KMS-11 (cell line): ENCODE data around the gene LGALS16.

Source experiments
- H2AFZ ChIP-seq: fragments of 200-600 bp; sonication (generic); 2 replicates; pipeline ENCODE4 v1.6.1; 2016; ENCODE audit warnings: antibody characterized with exemption, mixed run types, low read depth
- H3K27ac ChIP-seq: fragments of 200-600 bp; sonication (generic); 2 replicates; pipeline ENCODE4 v1.6.1; 2016; ENCODE audit warnings: mild to moderate bottlenecking, mixed run types
- H3K27me3 ChIP-seq: fragments of 200-600 bp; sonication (generic); 2 replicates; pipeline ENCODE4 v1.6.1; 2017; ENCODE audit warnings: mild to moderate bottlenecking, low read depth, mixed run types, moderate library complexity; ENCODE audit not compliant: insufficient read depth
- H3K36me3 ChIP-seq: fragments of 200-600 bp; sonication (generic); 2 replicates; pipeline ENCODE4 v1.6.1; 2017; ENCODE audit warnings: mild to moderate bottlenecking, mixed run types; ENCODE audit not compliant: insufficient read depth
- H3K4me1 ChIP-seq: fragments of 200-600 bp; sonication (generic); 2 replicates; pipeline ENCODE4 v1.6.1; 2016; ENCODE audit warnings: mild to moderate bottlenecking, low read depth, mixed run types; ENCODE audit not compliant: poor library complexity, severe bottlenecking
- H3K4me2 ChIP-seq: fragments of 200-600 bp; sonication (generic); 2 replicates; pipeline ENCODE4 v1.7.0; 2016; ENCODE audit warnings: mild to moderate bottlenecking, mixed run types
- H3K4me3 ChIP-seq: fragments of 200-600 bp; sonication (generic); IDR thresholded peaks from 2 replicates; pipeline ENCODE4 v1.6.1; 2017; ENCODE audit warnings: low read depth, low read length, mixed read lengths; ENCODE audit not compliant: insufficient read depth
- H3K79me2 ChIP-seq: fragments of 200-600 bp; sonication (generic); 2 replicates; pipeline ENCODE4 v1.6.1; 2016; ENCODE audit warnings: low read depth, mixed run types; ENCODE audit not compliant: insufficient read depth
- H3K9ac ChIP-seq: fragments of 200-600 bp; sonication (generic); 2 replicates; pipeline ENCODE4 v1.6.1; 2016; ENCODE audit warnings: mild to moderate bottlenecking, mixed run types
- H4K20me1 ChIP-seq: fragments of 200-600 bp; sonication (generic); 2 replicates; pipeline ENCODE4 v1.6.1; 2016; ENCODE audit warnings: mild to moderate bottlenecking, mixed run types; ENCODE audit not compliant: insufficient read depth
- CTCF ChIP-seq: fragments of 200-600 bp; sonication (generic); conservative IDR thresholded peaks from 2 replicates; pipeline ENCODE4 v1.6.1; 2017; ENCODE audit warnings: low read depth, mild to moderate bottlenecking, antibody characterized with exemption, low read length, moderate library complexity, mixed read lengths

Gene LGALS16

GRCh38 chr19:39708594-39708993 lies 52.9 kb downstream of the LGALS16 start:
- no peak overlapping the region for H3K4me2 ChIP-seq
- H3K36me3 ChIP-seq: no peaks in the 10 kb centered on the region
- peaks cover 17% of the 10 kb centered on the region for H3K4me1 ChIP-seq
- no peak overlapping the region for H3K4me3 ChIP-seq
- no peak overlapping the region for H3K27ac ChIP-seq
- H3K79me2 ChIP-seq: no peaks in the 10 kb centered on the region
- H4K20me1 ChIP-seq: no peaks in the 10 kb centered on the region
- no peaks in the 10 kb centered on the region for H3K27me3 ChIP-seq
- no peak overlapping the region for H3K9ac ChIP-seq
- no peak for TF ChIP-seq CTCF
- no peak overlapping the region for H2AFZ ChIP-seq

GRCh38 chr19:39709026-39709872 lies 53.5 kb downstream of the LGALS16 start:
- Histone ChIP-seq H3K4me2 (no peak overlapping the region), H3K9ac (no peak overlapping the region), H3K79me2 (no peaks in the 10 kb centered on the region), H3K4me3 (no peak overlapping the region), H2AFZ (no peak overlapping the region), H4K20me1 (no peaks in the 10 kb centered on the region), H3K36me3 (no peaks in the 10 kb centered on the region), H3K27me3 (no peaks in the 10 kb centered on the region), H3K27ac (no peak overlapping the region), H3K4me1 (peaks cover 10% of the 10 kb centered on the region)
- no peak for TF ChIP-seq CTCF
